Neuron (in vitro differentiated cells): Measurements from ENCODE around the gene CPNE2.
"Not testable (repeated sequence)": the region's sequence is repeated elsewhere in the genome, so short reads cannot be mapped to it uniquely, and the experiment has no call there.

Experiments used
- H2AFZ ChIP-seq: one replicate; pipeline ENCODE4 v1.6.1; 2013; ENCODE audit warnings: low read depth, mild to moderate bottlenecking, inconsistent platforms, low read length, moderate library complexity
- H3K27me3 ChIP-seq: one replicate; pipeline ENCODE4 v1.6.1; 2013; ENCODE audit warnings: low read length; ENCODE audit not compliant: insufficient read depth
- H3K36me3 ChIP-seq: one replicate; pipeline ENCODE4 v1.6.1; 2013; ENCODE audit warnings: low read length; ENCODE audit not compliant: insufficient read depth
- H3K4me1 ChIP-seq: one replicate; pipeline ENCODE4 v1.6.1; 2013; ENCODE audit warnings: low read length; ENCODE audit not compliant: insufficient read depth
- H3K4me3 ChIP-seq: 2 replicates; pipeline ENCODE4 v1.5.1; 2013; ENCODE audit warnings: mild to moderate bottlenecking, low read length, moderate library complexity
- H3K9me3 ChIP-seq: one replicate; pipeline ENCODE4 v1.6.1; 2013; ENCODE audit warnings: low read length

Gene CPNE2

GRCh38 chr16:57060323-57061083 lies 31.9 kb upstream of the CPNE2 start:
- Histone ChIP-seq H3K4me3 (no peak overlapping the region), H2AFZ (no peak overlapping the region), H3K27me3 (peaks cover 5% of the 10 kb centered on the region), H3K36me3 (no peaks in the 10 kb centered on the region), H3K9me3 (no peaks in the 10 kb centered on the region), H3K4me1 (peaks cover 4% of the 10 kb centered on the region)

DNA sequence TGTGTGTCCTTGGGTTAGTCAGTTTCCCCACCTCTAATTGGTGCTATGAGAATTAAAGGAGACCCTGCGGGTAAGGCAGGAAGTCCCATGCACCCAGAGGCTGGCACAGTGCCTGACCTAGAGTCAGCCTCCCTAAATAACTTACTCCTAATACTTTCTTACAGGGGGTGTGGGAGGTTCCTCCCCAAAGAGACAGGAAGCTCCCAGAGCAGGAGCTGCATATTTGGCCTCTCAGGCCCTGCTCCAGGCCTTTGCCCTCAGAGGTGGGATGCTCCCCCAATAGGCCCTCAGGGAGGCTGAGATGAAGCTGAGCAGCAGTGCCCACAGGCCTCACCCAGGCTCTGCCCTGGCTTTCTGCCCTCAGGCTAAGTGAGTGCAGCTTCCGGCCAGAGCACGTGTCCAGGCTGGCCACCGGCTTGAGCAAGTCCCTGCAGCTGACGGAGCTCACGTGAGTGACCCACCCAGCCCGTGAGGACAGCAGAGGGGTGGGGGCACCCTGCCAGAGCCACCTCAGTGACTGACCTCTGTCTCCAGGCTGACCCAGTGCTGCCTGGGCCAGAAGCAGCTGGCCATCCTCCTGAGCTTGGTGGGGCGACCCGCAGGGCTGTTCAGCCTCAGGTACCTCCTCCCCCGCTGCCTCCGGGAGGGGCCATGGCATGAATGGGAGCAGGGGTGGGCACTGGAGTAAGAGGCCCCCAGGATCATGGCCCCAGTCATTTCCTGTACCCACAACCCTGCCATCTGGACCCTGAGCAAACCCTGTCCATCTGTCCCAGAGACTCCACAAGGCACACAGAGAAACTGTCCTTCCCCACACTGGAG lies 31.1 kb upstream of the CPNE2 start:
- Histone ChIP-seq H3K36me3 (no peaks in the 10 kb centered on the region), H3K4me1 (peaks cover 2% of the 10 kb centered on the region), H3K9me3 (no peaks in the 10 kb centered on the region), H3K4me3 (no peak overlapping the region), H2AFZ (no peak overlapping the region), H3K27me3 (peaks cover 8% of the 10 kb centered on the region)

- peaks cover 2% of the 10 kb centered on the region for H3K4me1 ChIP-seq
- H3K9me3 ChIP-seq = no peaks in the 10 kb centered on the region
- H3K27me3 ChIP-seq = peaks cover 18% of the 10 kb centered on the region
- no peaks in the 10 kb centered on the region for H3K36me3 ChIP-seq
- no peak overlapping the region for H2AFZ ChIP-seq
- H3K4me3 ChIP-seq = no peak overlapping the region
These were observed 30.1 kb upstream of the CPNE2 start for GRCh38 chr16:57062329-57062728.

DNA sequence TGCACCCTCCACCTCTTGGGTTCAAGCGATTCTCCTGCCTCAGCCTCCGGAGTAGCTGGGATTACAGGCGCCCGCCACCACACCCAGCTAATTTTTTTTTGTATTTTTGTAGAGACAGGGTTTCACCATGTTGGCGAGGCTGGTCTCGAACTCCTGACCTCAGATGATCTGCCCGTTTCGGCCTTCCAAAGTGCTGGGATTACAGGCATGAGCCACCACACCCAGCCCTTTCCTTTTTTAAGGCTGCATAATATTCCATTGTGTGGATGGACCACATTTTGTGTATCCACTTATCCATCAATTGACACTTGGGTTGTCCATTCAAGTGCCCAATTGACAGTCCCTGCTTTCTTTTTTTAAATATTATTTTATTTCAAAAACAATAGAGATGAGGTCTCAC lies 29.2 kb upstream of the CPNE2 start:
- H3K9me3 ChIP-seq, H2AFZ ChIP-seq, H3K4me1 ChIP-seq: not testable (repeated sequence)

GRCh38 chr16:57064995-57065394 lies 27.4 kb upstream of the CPNE2 start:
- Histone ChIP-seq H3K36me3 (no peaks in the 10 kb centered on the region), H3K9me3 (no peaks in the 10 kb centered on the region), H3K4me3 (no peak overlapping the region), H3K4me1 (peaks cover 2% of the 10 kb centered on the region), H2AFZ (no peak overlapping the region), H3K27me3 (peaks cover 32% of the 10 kb centered on the region)

More for the DNA sequence above, 29.2 kb upstream of the CPNE2 start:
- not testable (repeated sequence) for H3K4me3 ChIP-seq, H3K36me3 ChIP-seq
- H3K27me3 ChIP-seq = peaks cover 25% of the 10 kb centered on the region

- no peak overlapping the region for H3K4me3 ChIP-seq
- H3K4me1 ChIP-seq = no peaks in the 10 kb centered on the region
- H3K36me3 ChIP-seq = no peaks in the 10 kb centered on the region
- H2AFZ ChIP-seq = no peak overlapping the region
- no peaks in the 10 kb centered on the region for H3K9me3 ChIP-seq
- H3K27me3 ChIP-seq = peaks cover 27% of the 10 kb centered on the region
These were observed 25.8 kb upstream of the CPNE2 start for GRCh38 chr16:57066625-57067024.

DNA sequence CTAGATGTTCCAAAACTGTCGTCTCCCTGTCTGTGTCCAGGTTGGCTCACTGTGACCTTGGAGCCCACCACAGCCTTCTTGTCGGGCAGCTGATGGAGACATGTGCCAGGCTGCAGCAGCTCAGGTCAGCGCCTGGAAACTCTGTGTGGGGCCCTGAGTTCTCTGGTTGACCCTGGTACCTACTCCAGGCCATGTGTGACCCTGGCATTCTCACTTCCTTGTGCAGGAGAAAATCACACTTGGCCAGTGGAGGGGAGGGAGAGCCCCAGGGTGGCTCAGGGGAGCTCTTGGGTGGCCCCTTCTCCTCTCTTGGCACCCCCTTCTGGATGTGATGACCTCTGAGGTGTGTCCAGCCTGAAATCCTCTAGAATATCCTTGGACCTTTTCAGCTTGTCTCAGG lies 25.0 kb upstream of the CPNE2 start:
- H3K27me3 ChIP-seq = peaks cover 27% of the 10 kb centered on the region
- H2AFZ ChIP-seq = no peak overlapping the region
- no peaks in the 10 kb centered on the region for H3K4me1 ChIP-seq
- H3K9me3 ChIP-seq = no peaks in the 10 kb centered on the region
- no peaks in the 10 kb centered on the region for H3K36me3 ChIP-seq
- no peak overlapping the region for H3K4me3 ChIP-seq

DNA sequence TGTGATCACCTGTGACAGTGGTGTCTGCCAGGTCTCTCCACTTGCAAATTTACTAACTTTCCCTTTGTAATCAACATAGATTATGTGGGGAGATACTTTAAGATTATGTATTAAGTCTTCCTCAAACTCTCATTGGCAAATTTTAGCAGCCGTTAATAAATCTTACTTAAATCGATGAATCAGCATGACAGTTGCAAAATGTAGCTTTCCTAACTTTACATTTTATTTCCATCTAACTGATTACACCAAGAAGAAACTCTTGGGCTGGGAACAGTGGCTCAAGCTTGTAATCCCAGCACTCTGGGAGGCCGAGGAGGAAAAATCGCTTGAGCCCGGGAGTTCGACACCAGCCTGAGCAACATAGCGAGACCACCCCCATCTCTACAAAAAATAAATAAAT lies 23.3 kb upstream of the CPNE2 start:
- H3K4me3 ChIP-seq = no peak overlapping the region
- H3K27me3 ChIP-seq = peaks cover 27% of the 10 kb centered on the region

DNA sequence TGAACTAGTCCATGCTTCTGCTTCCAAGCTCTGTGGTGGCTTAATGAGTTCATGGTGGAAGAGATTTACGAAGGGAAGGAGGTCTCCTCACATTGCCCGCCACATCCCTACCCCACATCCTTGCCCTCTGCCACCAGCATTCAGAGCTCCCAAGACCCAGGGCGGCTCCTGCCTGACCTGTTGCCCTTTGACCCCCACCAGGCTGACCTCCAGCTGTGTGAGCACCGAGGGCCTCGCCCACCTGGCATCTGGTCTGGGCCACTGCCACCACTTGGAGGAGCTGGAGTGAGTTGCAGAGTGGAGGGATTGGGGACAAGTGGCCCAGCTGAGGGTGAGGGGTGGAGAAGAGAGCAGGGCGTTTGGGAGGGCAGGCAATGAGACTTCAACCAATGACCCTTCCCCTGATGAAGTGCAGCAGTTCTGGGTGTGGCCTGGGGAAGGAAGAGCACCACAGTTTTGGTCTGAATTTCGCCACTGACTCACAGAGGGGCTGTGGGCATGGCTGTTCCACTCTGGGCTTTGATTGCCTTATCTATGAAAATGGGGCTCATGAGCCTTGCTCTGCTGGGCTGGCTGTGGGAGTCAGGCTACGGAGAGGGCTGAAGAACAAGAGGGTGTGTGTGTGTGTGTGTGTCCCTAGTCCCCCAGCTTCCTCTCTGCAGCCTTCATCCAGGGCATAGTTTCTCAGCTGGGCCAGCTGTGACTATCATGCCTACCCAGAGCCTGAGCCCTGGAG lies 22.6 kb upstream of the CPNE2 start:
- H3K4me1 ChIP-seq = no peaks in the 10 kb centered on the region
- peaks cover 27% of the 10 kb centered on the region for H3K27me3 ChIP-seq
- H3K36me3 ChIP-seq = no peaks in the 10 kb centered on the region
- no peak overlapping the region for H2AFZ ChIP-seq
- H3K4me3 ChIP-seq = no peak overlapping the region
- no peaks in the 10 kb centered on the region for H3K9me3 ChIP-seq

More for the DNA sequence above, 23.3 kb upstream of the CPNE2 start:
- Histone ChIP-seq H2AFZ (no peak overlapping the region), H3K36me3 (no peaks in the 10 kb centered on the region), H3K4me1 (no peaks in the 10 kb centered on the region), H3K9me3 (no peaks in the 10 kb centered on the region)

GRCh38 chr16:57070424-57070823 lies 22.0 kb upstream of the CPNE2 start:
- Histone ChIP-seq H3K4me1 (no peaks in the 10 kb centered on the region), H3K4me3 (no peak overlapping the region), H2AFZ (no peak overlapping the region), H3K36me3 (no peaks in the 10 kb centered on the region), H3K27me3 (peaks cover 27% of the 10 kb centered on the region), H3K9me3 (no peaks in the 10 kb centered on the region)

DNA sequence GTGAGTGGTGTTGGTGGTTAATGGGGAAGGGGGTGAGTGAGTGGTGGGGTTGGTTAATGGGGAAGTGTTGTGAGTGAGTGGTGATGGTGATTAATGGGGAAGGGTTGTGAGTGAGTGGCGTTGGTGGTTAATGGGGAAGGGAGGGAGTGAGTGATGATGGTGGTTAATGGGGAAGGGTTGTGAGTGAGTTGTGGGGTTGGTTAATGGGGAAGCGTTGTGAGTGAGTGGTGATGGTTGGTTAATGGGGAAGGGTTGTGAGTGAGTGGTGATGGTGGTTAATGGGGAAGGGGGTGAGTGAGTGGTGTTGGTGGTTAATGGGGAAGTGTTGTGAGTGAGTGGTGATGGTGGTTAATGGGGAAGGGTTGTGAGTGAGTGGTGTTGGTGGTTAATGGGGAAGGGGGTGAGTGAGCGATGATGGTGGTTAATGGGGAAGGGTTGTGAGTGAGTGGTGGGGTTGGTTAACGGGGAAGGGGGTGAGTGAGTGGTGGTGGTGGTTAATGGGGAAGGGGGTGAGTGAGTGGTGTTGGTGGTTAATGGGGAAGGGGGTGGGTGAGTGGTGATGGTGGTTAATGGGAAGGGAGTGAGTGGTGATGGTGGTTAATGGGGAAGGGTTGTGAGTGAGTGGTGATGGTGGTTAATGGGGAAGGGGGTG lies 21.2 kb upstream of the CPNE2 start:
- H3K4me1 ChIP-seq, H2AFZ ChIP-seq, H3K4me3 ChIP-seq: not testable (repeated sequence)

DNA sequence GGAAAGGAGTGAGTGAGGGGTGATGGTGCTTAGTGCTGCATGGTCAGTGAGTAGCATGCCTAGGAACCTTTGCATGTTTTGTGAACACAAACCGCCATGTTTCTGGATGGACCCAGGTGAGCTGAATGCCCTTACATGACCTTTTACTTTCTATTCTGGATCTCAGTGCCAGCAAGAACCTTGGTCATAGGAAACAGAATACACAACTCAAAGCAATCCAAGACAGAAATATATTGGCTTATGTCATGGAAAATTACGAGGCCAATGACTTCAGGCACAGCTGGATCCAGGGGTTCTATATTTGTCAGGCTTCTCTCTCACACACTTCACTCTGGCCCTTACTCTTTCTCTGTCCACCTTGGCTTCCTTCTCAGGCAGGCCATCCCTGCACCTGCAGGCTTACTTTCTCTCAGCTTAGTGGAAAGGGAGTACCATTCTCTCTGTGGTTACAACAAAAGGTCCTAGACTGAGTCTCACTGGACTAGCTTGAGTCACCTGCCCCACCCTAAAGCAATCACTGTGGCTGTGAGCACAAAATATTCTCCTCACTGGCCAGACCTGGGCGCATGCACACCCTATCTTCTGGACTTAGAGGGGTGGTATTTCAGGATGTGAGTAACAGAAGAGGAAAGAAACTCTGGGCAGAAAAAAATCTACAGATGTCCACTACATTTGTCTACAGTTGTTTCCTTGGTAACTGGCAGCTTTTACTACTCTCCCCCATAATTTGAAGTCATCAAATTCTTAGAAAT lies 20.4 kb upstream of the CPNE2 start:
- Histone ChIP-seq H3K9me3 (no peaks in the 10 kb centered on the region), H3K4me1 (no peaks in the 10 kb centered on the region), H3K27me3 (peaks cover 17% of the 10 kb centered on the region), H3K36me3 (no peaks in the 10 kb centered on the region), H2AFZ (no peak overlapping the region), H3K4me3 (no peak overlapping the region)

More for the DNA sequence above, 21.2 kb upstream of the CPNE2 start:
- H3K27me3 ChIP-seq = peaks cover 25% of the 10 kb centered on the region
- not testable (repeated sequence) for H3K36me3 ChIP-seq, H3K9me3 ChIP-seq
